ENCODE data around the gene CORIN. TPM values are rescaled to one million over a fixed set of nuclear protein-coding genes. Genes with fewer than 3 reads are reported as not detected.

The CORIN gene
- polyA plus RNA-seq, 1 of the 3 experiments (the other 2 are of a cell fraction): 1.1 TPM

- H3K9ac ChIP-seq: no peak overlapping the region
- no peaks in the 10 kb centered on the region for H3K4me1 ChIP-seq (ENCODE audit: control insufficient read depth in 1 of 2, insufficient read depth in 2 of 2, low read depth in 1 of 2, low read length in 1 of 2)
- TF ChIP-seq NRF1 (IDR thresholded peaks at IDR 0.05; ENCODE audit: low read depth, low read length): no peak
- TF ChIP-seq TAF1 (IDR thresholded peaks at IDR 0.05; ENCODE audit: borderline replicate concordance, low read depth, low read length): no peak
- TF ChIP-seq, protein P1, sequence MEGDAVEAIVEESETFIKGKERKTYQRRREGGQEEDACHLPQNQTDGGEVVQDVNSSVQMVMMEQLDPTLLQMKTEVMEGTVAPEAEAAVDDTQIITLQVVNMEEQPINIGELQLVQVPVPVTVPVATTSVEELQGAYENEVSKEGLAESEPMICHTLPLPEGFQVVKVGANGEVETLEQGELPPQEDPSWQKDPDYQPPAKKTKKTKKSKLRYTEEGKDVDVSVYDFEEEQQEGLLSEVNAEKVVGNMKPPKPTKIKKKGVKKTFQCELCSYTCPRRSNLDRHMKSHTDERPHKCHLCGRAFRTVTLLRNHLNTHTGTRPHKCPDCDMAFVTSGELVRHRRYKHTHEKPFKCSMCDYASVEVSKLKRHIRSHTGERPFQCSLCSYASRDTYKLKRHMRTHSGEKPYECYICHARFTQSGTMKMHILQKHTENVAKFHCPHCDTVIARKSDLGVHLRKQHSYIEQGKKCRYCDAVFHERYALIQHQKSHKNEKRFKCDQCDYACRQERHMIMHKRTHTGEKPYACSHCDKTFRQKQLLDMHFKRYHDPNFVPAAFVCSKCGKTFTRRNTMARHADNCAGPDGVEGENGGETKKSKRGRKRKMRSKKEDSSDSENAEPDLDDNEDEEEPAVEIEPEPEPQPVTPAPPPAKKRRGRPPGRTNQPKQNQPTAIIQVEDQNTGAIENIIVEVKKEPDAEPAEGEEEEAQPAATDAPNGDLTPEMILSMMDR (IDR thresholded peaks at IDR 0.05): no peak
- no peaks in the 10 kb centered on the region; the same call in 1 of the 2 replicates for H3K27me3 ChIP-seq (ENCODE audit: insufficient read depth)
- H3K27ac ChIP-seq (ENCODE audit: low read depth in 2 of 2, low read length in 1 of 2): no peak overlapping the region
- no peak overlapping the region for H3K4me2 ChIP-seq
- CTCF ChIA-PET: interaction anchor here (1.3 kb wide), 2 partner anchors 32 to 100 kb away, joined by 6 read pairs; no protein-coding TSS in a partner anchor
- POLR2A ChIA-PET: no interaction called here
- WGBS (ENCODE audit: low lambda C conversion rate): 80% methylated on average over 7 of the region's 7 CpGs
- H3K9me2 ChIP-seq: no peaks in the 10 kb centered on the region
- H4K20me1 ChIP-seq (ENCODE audit: insufficient read depth): no peaks in the 10 kb centered on the region
- no peak overlapping the region for H2AFZ ChIP-seq (ENCODE audit: low read depth)
- H3K9me3 ChIP-seq: no peaks in the 10 kb centered on the region
- no peak overlapping the region for H3K4me3 ChIP-seq (ENCODE audit: low read depth in 2 of 2, low read length in 1 of 2)
- no peak for DNase-seq
- no peaks in the 10 kb centered on the region for H3K79me2 ChIP-seq (ENCODE audit: insufficient read depth)
- H3F3A ChIP-seq (replicated peaks; ENCODE audit: insufficient read depth): no peaks in the 10 kb centered on the region
- H3K36me3 ChIP-seq (replicated peaks in 1 of 2; ENCODE audit: control insufficient read depth in 1 of 2, insufficient read depth in 2 of 2, low read length in 1 of 2): no peaks in the 10 kb centered on the region
These were observed 33.3 kb downstream of the CORIN start for GRCh38 chr4:47804598-47804997.

DNA sequence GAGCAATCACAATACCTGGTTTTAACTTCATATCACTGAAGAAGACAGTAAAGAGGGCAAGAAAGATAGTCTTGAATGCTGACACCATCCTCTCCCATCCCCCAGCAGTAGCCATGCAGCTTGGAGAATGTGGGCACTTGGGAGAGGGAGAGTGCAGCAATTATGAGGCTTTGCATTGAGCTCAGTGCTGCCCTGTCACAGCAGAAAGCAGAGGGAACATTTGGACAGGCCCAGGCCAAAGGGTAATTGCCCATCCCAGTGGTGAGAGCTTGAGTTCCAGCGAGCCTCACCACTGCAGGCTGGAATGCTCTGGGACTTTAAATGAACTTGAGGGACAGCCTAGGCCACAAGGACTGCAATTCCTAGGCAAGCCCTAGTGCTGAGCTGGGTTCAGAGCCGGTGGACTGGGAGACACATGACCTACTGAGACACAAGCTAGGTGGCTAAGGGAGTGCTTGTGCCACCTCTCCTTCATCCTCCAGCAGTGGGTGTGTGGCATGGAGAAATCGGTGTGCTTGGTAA, 36.3 kb downstream of the CORIN start:
- no peaks in the 10 kb centered on the region for H3F3A ChIP-seq (replicated peaks; ENCODE audit: insufficient read depth)

More for the DNA sequence above, 36.3 kb downstream of the CORIN start:
- no peak overlapping the region for H3K4me2 ChIP-seq
- no peaks in the 10 kb centered on the region for H3K4me1 ChIP-seq (ENCODE audit: control insufficient read depth in 1 of 2, insufficient read depth in 2 of 2, low read depth in 1 of 2, low read length in 1 of 2)
- no peaks in the 10 kb centered on the region for H3K9me3 ChIP-seq
- ChIA-PET POLR2A (no interaction called here), CTCF (no interaction called here)
- WGBS (ENCODE audit: low lambda C conversion rate): 17% methylated on average over 1 of the region's 3 CpGs
- no peaks in the 10 kb centered on the region for H3K36me3 ChIP-seq (replicated peaks in 1 of 2; ENCODE audit: control insufficient read depth in 1 of 2, insufficient read depth in 2 of 2, low read length in 1 of 2)
- no peak overlapping the region for H3K4me3 ChIP-seq (ENCODE audit: low read depth in 2 of 2, low read length in 1 of 2)
- no peaks in the 10 kb centered on the region for H4K20me1 ChIP-seq (ENCODE audit: insufficient read depth)
- no peaks in the 10 kb centered on the region for H3K27me3 ChIP-seq (ENCODE audit: insufficient read depth)
- TF ChIP-seq CHD2 (IDR thresholded peaks at IDR 0.05; ENCODE audit: low read length, partially characterized antibody) (no peak), SMC3 (IDR thresholded peaks at IDR 0.05; ENCODE audit: low read depth, low read length) (no peak), GABPA (IDR thresholded peaks at IDR 0.05; ENCODE audit: low read depth) (no peak), JUND (IDR thresholded peaks at IDR 0.05) (no peak), MEF2A (IDR thresholded peaks at IDR 0.05; ENCODE audit: borderline replicate concordance, low read depth) (no peak), RAD21 (IDR thresholded peaks at IDR 0.05; ENCODE audit: low read length) (no peak), USF2 (IDR thresholded peaks at IDR 0.05; ENCODE audit: borderline replicate concordance, low read depth, low read length) (no peak), TAF1 (IDR thresholded peaks at IDR 0.05; ENCODE audit: borderline replicate concordance, low read depth, low read length) (no peak)
- TF ChIP-seq, protein P2, sequence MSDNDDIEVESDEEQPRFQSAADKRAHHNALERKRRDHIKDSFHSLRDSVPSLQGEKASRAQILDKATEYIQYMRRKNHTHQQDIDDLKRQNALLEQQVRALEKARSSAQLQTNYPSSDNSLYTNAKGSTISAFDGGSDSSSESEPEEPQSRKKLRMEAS (IDR thresholded peaks at IDR 0.05; ENCODE audit: low read depth): no peak
- TF ChIP-seq, protein P3, sequence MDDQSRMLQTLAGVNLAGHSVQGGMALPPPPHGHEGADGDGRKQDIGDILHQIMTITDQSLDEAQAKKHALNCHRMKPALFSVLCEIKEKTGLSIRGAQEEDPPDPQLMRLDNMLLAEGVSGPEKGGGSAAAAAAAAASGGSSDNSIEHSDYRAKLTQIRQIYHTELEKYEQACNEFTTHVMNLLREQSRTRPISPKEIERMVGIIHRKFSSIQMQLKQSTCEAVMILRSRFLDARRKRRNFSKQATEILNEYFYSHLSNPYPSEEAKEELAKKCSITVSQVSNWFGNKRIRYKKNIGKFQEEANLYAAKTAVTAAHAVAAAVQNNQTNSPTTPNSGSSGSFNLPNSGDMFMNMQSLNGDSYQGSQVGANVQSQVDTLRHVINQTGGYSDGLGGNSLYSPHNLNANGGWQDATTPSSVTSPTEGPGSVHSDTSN (IDR thresholded peaks at IDR 0.05): no peak
- no peaks in the 10 kb centered on the region for H3K9me2 ChIP-seq
- no peaks in the 10 kb centered on the region for H3K79me2 ChIP-seq (ENCODE audit: insufficient read depth)
- DNase-seq: no peak
- H2AFZ ChIP-seq (ENCODE audit: low read depth): no peak overlapping the region
- no peak overlapping the region for H3K9ac ChIP-seq
- no peak overlapping the region for H3K27ac ChIP-seq (ENCODE audit: low read depth in 2 of 2, low read length in 1 of 2)

Measured in SK-N-SH (cell line).